Gastrocnemius medialis (tissue), 4 donors: ENCODE results near the gene FAM107B.

Source experiments
- POLR2A ChIP-seq, 2 donors: fragments of 450-650 bp; IDR thresholded peaks; one replicate each; pipeline ENCODE4 v1.6.1; 2017; ENCODE audit warnings: antibody characterized with exemption in 2 of 2, mild to moderate bottlenecking in 2 of 2, moderate library complexity in 2 of 2
- TF ChIP-seq, protein P1 (sequence below), 5 experiments: fragments of 450-650 bp in 3 of 5; fragments of 200-600 bp in 2 of 5; sonication (generic) in 2 of 5; IDR thresholded peaks in 4 of 5; conservative IDR thresholded peaks in 1 of 5; 1 replicate in 4 of 5; 2 replicates in 1 of 5; pipeline ENCODE4 v1.5.1; 2016 to 2019; ENCODE audit warnings: antibody characterized with exemption in 5 of 5, mild to moderate bottlenecking in 3 of 5, moderate library complexity in 3 of 5

DNA sequence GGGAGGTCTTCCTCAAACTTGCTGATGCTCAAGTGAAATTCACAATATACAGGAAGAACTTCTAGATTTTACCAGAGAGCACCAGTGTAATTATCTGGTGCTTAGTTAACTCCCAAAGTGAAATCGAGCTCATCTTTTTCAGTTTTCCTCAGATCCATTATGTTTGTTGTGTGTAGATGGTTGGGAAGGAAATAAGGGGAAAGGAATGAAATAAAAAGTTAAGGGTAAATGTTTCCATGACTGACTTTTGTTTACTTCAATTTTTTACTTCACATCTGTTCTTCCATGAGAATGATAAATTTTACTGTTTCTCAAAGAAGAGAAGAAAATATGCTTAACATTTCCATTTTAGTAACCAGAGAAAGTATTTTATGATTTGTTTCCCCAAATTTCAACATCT is 21.3 kb downstream of the FAM107B start:
- TF ChIP-seq, protein P1, sequence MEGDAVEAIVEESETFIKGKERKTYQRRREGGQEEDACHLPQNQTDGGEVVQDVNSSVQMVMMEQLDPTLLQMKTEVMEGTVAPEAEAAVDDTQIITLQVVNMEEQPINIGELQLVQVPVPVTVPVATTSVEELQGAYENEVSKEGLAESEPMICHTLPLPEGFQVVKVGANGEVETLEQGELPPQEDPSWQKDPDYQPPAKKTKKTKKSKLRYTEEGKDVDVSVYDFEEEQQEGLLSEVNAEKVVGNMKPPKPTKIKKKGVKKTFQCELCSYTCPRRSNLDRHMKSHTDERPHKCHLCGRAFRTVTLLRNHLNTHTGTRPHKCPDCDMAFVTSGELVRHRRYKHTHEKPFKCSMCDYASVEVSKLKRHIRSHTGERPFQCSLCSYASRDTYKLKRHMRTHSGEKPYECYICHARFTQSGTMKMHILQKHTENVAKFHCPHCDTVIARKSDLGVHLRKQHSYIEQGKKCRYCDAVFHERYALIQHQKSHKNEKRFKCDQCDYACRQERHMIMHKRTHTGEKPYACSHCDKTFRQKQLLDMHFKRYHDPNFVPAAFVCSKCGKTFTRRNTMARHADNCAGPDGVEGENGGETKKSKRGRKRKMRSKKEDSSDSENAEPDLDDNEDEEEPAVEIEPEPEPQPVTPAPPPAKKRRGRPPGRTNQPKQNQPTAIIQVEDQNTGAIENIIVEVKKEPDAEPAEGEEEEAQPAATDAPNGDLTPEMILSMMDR (IDR thresholded peaks at IDR 0.05 in 4 of 5, conservative IDR thresholded peaks at IDR 0.05 in 1 of 5) = no peak
- no peak for TF ChIP-seq POLR2A (IDR thresholded peaks at IDR 0.05)
